Stimulated activated CD8-positive, alpha-beta memory T cell treated with anti-CD3 and anti-CD28 coated beads, Interleukin-4, amount 100 ng/mL, for 48 hours (primary cell): Measurements from ENCODE around the gene OR2AE1.

Experiments
- DNase-seq: peaks from one replicate; pipeline ENCODE4 v3.0.0-alpha.2; 2020

OR2AE1 gene

DNA sequence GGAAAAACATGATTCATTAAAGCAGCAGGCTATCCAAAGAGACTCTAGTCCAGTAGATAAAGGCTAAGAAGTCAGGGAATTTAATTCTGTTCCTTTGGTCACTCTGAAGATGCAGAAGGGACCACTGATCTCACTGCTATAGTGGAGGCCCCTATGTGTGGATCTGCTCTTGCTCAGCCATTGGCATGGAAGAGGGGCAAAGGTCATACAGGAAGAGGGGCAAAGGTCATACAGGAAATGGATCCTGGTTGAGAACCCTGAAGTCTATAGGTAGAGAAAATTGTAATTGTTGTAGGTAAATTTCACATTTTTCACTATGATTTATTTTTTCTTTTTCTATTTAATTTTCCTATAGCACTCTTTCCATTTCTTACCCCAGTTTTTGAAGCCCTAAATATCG, 21.6 kb downstream of the OR2AE1 start:
- no peak for DNase-seq

DNA sequence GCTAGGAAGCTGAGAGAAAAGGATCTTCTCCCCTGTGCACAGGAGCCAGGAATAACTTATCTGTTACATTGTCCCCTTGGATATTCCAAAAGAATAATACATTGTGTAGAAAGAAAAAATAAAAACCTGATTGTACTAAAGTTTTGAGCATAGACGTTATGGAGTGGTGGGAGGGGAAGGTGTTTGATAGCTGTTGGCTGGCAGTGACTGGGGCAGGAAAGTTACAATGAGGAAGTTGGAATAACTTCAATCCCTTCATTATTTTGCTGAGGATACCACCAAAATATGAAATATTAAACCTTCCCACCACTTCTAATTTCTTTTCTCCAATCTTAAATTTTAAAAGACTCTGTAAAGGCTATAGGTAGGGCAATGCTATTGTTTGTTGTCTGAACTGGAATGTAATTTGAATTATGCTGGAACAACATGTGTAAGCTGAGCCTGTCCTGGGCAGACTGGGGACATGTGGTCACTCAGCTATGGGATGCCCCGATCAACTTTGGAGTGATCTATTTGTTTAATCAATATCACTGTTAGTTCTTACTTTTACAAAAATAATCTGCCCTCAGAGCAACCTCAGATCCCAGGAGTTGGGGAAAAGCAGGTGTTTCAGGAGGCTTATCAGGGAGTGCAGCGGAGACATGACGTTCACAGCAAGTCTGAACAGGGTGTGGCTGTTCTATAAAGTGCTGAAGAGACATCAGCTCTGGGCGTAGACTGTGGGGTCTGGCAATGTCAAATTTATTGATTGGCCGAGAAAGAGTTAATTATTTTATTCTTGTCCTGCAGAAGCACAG, 28.2 kb downstream of the OR2AE1 start:
- no peak for DNase-seq

DNA sequence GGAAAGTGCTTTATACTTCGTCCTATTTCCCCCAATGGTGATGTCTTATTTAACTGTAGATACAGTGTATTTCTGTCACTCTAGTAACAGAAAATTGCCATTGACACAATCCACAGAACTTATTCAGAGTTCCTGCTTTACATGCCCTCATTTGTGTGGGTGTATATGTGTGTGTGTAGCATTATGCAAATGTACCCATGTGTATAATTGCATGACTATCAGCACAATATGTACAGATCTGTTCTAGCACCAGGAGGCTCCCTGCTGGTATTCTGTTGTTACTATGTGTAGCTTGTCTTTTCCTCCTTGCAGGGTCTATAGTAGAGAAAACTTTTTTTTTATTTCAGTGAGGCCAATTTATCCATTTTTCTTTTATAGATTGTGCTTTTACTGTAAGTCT, 32.5 kb downstream of the OR2AE1 start:
- no peak for DNase-seq

- DNase-seq = no peak
These were observed 33.0 kb downstream of the OR2AE1 start for GRCh38 chr7:99843808-99844207.

GRCh38 chr7:99842926-99843325, 33.9 kb downstream of the OR2AE1 start:
- no peak for DNase-seq

DNA sequence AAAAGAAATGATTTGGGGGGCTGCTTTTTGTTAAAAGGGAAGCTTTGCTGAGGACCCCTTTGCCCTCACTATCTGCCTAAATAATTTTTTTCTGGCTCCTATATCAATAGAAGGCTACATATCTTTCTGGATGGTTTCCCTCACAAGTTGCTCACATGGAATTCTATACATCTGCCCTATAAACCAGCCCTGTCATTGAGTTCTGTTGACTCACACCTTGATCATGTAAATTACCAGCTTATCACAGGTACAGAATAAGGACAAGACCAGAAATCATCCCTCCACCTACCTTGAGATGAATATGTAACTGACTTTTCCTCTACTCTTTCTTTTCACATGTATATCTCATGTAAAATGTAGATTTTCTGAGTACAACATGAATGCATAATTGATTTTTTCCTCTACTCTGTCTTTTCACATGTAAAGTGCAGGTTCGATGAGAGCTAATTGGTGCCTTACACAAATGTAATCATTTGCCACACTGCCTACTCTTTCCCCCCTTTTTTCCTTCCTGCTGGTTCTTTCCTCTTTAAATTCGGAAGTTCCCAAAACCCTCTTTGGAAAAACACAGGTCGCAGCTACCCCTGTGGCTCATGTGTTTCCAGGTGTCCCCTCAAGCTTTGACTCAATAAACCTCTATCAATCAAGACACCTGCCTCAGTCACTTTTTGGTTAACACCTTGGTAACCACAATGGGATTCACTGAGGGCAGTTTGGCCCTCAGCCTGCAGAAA, 36.5 kb downstream of the OR2AE1 start:
- no peak for DNase-seq

DNA sequence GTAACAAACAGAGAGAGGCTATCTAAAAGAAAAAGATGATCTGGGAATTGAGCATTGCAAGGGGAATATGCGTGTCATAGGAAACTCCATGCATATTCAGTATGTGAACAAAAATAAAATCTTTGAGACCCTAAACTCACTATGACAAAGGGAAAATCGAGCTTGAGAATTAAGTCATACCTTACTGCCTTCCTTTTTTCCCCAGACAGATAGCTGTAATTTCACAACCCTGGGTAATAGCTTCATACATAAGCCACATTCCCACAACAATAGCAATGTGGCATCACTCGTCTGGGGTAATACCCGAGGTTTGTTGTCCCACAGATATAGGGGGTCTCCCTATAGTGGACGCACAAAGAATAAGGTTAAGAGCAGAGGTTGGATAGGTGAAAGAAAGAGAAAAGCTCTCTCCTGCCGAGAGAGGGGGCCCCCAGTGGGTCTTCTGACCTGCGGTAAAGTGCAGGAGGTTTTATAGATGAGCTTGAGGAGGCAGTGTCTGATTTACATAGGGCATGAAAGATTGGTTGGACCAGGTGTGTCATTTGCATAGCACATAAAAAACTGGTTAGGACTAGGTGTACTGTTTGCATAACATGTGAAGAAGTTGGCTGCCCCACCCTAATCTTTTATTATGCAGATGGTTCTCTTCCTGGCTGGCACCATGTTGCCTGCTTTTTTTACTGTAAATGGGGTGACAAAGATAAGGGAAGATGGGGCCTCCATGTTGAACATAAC, 37.4 kb downstream of the OR2AE1 start:
- DNase-seq = no peak

- DNase-seq = no peak
These were observed 39.0 kb downstream of the OR2AE1 start for GRCh38 chr7:99837649-99838361.

DNA sequence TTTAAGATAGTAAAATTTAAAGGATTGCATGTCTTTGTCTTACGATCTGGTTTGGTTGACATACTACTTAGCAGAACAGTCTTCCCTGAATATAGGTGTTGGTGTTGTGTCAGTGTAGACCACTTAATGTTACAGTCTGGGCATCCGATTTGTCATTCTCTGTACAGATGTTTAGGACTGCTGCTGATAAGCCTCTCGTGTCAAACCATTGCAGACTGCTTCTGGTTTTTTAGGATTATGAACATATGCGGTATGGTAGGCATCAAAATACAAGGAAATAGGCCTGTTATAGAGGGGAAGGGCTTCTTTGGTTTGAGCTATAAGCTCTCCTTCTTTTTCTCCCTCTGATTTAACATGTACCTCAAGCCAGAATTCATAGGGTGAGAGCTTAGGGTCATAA, 41.6 kb downstream of the OR2AE1 start:
- DNase-seq = no peak

GRCh38 chr7:99834382-99834781, 42.5 kb downstream of the OR2AE1 start:
- DNase-seq = no peak

DNA sequence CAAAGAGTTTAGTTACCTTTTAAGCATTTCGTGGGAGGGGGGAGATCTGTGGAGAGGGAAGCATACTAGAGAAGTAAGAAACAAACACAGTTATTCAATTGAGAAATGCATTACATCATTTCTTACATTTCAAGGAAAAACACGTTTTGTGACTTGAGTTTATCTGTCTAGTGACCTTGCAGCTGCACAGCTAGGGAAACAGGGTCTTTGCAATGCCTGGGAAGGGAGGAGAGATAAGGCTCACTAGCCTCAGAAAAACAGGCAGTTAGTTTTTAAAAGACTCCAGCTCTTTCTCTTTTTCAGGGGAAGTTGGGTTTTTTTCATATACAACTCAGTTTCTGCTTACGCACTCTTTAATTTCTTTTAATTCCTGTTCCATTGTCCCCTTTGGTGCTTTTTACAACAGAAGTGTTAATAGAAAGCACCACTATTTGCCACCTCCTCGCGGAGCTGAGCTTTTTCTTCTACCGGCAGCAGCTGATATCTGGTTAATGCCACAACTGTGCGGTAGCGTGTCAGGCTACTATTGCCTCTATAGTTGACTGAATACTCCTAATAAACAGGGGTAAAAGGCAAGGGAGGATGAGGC, 43.5 kb downstream of the OR2AE1 start:
- no peak for DNase-seq

- no peak for DNase-seq
These were observed 45.2 kb downstream of the OR2AE1 start for GRCh38 chr7:99831595-99831994.

GRCh38 chr7:99829524-99830160, 47.2 kb downstream of the OR2AE1 start:
- no peak for DNase-seq

DNA sequence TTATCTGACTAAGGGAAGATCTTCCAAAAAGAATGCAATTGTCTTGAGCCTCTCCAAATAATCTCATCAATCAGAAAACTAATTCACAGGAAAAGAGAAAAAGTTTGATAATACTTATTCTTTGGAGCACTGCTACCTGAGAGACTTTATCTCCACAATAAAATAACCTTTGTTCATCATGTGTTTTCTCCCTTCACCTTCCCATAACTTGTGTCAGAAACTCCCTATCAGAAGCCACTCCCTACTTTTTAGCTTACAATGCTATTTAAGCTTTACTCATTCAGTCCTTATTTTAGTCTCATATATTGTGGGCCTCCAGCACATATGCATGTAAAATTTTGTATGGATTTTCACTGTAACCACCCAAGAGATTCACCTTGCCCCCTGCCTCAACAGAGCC, 48.0 kb downstream of the OR2AE1 start:
- DNase-seq = no peak

GRCh38 chr7:99827040-99827778, 49.6 kb downstream of the OR2AE1 start:
- DNase-seq = no peak
